Stimulated activated CD4-positive, alpha-beta T cell treated with anti-CD3 and anti-CD28 coated beads, TNF-alpha, amount 100 ng/mL, for 48 hours (primary cell): ENCODE data around the gene LRRK1.

Source experiments
- DNase-seq, 3 donors: peaks; one replicate each; pipeline ENCODE4 v3.0.0-alpha.2; 2020; ENCODE audit warnings: low read depth in 3 of 3

The LRRK1 gene

DNA sequence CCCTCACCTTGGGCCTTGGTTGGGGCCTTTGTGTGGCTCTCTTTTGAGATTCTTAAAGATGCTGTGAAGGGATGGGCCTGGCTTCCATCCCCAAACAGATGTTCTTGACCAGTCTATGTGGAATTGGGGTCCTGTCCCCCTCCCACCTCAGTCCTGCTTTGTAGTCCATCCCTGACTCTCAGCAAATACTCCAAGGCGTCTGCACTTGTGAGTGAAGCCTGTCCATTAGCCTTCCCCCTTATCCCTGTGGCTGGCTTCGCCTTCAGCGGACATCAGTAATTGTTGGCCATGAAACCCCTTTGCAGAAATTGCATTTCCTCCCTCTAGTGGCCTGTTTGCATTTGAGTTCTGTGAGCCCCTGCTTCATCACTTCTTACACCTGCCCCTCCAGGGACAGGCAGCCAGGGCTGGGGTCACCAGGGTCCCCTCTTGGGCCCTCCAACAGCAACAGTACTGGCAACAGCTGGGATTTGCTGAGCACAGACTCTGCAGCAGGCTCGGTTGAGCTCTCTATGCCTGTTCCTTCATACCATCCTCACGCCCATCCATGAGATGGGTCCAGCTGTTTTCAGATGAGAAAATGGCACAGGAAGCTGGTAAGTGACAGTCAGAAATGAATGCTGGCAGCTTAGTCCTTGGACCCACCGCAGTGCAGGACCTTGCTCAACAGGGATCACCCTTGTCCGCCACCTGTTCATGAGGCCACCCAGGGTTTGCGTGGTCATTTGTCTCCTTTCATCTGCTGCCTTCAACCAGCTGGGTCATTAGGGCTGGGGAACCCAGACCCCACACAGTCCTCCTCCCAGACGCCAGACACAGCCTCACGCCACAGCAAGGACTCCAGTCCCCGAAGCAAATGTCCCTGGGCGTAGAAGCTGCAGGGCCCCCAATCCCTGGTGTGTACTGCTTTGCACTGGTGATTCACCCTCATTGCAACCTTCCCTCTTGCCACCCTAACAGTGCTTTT is 8.9 kb upstream of the LRRK1 start:
- no peak for DNase-seq

DNA sequence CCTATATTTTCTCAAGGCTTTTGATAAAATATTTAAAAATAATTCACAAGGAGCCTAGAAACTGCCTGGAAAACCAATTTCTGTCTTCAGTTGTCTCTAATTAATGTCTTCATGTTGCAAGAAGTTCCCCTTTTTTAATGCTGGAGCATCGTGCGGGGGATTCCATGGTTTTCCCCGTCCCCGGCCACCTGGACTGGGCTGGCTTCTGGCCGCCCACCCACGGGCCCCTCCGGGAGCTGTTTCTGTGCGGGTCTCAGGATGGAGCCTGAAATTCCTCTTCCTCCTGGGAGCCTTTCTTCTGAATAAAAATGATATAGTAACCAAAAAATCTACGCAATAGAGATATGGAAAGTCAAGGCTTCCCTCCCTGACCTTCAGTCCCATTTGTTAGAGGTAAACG is 8.1 kb upstream of the LRRK1 start:
- no peak for DNase-seq

DNA sequence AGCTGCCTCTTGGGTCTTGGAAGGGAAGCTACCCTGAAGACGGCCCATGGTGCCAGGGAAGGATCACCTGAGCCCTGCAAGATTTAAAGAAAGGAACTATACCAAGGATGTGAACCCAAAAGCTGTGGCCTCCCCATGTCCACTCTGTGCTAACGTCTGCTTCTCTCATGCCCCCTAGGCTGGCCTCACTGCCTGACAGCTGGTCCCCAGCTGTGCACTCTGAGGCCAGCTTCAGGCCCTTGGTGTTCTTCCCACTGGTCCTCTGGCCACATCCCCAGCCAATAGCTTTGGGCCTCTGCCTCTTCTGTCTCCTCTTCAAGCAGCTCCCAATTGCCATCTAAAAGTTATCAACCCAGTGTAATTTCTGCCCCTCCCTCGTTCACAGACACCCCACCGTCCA is 5.2 kb upstream of the LRRK1 start:
- no peak for DNase-seq

DNA sequence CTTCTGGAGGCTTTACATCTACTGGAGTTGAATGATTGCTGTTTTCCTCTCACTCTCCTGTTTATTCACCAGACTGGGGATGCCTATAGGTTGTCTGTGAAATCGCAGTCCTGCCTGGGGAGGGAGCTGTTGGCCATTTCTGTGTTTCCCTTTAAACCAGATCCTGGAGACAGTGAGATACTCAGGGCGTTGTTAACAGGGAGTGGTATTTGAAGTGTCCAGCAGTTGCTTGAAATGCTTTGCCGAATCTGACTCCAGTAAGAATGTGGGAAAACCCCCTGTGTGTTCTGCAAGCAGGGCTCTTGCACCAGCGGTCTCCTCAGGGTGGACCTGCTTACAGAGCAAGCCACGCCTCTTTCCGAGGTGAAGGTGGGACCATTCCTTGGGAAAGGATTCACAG is 4.3 kb upstream of the LRRK1 start:
- no peak for DNase-seq

DNA sequence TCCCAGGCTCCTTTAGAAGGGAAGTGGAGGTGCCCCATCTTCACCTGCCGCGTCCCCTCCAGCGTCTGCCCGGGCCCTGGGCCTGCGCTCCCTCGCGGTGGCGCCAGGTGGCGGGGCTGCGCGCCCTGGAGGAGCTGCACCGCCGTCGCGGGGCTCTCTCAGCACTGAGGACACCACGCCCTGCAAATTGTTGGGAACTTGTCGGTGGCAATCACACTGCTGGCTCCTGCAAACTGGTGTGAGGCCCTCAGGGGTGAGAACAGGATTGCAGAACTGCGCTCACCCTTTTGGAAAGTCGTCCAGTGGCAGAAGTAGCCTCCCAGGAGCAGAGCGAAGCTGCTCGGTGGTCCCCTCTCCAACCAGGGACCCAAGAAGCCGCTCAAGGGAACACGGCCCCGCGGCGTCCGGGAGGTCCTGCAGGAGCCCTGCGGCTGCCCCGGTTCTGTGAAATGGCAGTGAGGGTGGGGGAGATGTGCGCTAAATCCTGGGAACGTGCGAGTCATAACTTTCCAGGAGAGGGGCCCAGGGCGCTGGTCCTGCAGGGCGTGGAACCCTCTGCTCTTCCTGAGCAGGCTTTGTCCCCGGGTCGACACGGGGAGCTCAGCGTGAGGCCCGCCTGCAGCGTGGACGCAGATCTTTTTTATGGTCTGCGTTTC is 995 bp upstream of the LRRK1 start:
- peak; percentile 53 to 70 (median 55) for DNase-seq

DNA sequence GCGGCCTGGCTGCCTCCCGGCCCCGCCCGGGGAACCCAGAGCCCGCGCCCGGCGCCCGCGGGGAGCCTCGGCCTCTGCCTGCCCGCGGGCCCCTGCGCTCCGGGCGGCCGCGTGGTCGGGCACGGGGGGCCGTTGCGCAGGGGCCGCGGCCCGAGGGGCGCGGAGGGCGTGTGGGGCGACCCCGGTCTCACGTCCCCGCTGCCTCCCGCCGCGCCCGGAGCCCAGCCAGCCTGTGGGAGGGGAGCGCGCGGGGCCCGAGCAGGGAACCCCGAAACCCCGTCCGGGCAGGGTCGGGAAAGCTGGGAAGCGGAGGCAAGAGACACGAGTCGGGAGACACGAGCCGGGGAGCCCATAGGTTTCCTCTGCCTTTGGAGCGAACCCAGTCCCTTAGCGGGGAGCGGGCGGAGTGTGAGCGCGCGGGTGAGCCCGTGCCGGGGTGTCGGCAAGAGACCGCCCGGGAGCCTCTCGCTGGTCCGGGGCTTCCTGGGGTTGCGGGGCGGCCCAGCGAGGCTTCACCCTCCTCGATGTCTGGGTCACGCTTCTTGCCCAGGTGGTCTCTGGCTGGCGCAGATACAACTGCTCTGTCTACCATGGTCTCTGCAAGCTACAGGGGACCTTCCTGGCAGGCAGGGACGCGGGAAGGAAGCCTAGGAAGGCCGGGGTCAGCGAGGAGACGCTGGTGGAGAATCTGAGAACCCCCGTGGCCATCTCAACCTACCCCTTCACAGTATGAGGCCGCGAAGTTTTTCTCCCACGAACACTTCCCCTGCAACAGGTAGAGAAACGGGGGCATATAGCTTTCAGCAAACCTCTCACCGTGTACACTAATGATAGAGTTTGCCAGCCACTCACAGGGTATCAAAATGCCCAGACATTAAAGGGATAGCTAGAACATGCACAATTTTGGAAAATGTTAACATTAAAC is 586 bp downstream of the LRRK1 start:
- peak in 1 of 3 donors; percentile 7 for DNase-seq

DNA sequence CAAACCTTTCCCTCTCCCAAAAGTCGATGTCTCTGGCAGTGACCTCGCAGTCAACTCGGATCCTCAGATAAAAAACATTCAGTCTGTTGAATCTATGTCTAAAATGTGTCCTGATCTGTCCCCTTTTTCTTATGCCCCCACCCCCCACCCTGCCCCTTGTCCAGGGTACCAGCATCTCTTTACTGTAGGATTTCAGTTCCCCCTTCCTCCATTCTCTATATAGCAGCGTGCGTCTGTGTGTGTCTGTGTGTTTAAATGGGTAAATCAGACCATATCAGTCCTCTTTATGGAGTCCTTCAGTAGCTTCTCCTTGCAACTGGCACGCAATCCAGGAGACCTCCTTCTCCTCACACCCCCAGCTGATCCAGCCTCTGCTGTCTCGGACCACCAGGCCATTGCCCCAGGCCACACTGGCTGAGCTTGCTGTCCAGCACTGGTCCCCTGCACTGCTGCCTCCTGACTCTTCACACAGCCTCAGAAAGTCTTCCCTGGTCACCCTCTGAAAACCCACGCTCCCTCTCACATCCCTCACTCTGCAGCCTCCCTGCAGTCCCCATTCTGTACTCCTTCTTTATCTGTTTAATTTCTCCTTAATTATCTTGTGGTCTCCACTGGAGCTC is 1.5 kb downstream of the LRRK1 start:
- no peak for DNase-seq

DNA sequence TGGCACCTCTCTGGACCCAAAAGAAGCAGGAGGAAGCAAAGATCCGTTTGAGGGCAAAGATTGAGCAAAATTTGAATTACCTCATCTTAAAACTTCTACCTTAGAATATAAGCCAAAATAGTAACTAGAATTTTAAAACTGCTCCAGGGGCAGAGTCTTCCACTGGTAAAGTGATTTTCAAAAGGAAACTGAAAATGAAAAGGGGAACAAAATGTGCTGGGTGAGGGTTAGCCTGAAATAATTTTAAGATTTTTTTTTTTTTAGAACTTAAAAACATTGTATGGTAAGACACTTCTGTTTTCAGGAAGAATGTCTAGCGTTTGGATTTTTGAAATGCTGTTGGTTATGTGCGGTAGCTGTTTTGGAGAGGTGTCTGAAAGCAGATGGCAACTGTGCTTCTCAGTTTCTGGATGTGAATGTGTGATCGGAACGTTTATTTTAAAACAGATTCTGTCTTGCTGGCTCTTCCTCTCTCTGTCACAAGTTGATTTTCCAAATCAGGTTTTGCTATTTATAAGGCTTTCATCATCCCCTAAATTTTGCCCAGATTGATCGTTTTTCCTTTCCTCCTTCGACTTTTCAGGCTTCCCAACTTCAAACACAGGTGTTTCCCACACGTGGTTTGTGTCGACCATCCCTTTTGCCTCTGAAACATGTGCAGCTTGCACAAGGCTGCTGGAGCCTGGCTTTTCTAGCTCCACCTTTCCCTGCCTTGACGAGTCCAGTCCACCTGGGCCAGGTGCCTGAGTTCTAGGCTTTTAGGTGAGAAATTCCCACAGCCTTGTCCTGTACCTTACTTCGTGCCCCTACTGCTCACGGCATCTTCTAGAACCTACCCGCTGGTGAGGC is 3.3 kb downstream of the LRRK1 start:
- no peak for DNase-seq

DNA sequence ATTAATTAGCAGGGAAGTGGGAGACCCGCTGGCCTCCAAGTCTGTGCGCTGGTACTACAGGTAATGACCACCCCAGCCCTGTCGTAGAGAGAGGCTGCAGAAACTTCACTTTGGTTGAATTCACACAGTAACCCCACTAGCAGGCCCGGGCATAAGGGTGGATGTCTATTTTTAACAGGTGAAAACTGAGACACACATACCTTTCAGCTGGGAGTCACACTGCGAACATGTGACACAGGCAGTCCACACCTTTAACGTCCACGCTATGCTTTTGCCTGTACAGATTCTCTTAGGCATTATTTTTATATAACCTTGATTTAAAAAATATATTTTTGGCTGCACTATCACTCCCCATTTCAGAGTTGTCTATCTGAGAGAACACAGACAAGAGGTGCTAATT is 3.9 kb downstream of the LRRK1 start:
- no peak for DNase-seq

DNA sequence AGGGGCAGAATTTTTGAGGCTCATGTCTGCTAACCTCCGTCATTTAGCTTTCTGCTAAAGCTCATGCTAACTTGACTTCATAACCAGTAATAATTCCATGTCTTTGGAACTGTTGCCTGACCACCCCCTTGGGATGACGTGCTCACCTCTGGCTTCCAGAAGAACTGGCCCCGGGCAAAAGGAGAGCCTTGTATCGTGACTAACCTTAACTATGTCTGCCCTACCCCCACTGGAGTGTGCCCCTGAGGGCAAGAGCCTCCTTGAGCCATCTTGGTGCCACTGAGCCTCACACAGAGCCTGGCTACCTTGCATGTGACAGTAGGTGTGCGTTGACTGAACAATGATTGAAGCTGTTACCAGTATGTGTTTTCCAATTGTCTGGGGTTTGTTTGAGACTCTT is 4.7 kb downstream of the LRRK1 start:
- DNase-seq: no peak

DNA sequence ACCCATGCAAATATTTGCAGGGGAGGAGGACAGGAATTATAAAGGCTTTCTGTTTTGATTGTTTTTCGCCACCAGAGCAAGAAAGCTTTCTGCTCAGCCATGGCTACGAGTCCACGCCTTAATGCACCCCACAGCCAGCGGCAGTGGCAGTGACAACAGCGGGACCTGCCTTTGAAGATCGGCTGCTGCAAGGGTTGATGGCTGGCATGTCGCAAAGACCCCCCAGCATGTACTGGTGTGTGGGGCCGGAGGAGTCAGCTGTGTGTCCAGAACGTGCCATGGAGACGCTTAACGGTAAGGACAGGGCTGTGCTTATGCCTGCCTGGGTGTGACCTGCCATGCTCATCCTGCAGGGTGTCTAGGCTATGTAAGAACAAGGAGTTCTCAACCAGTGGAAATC is 5.3 kb downstream of the LRRK1 start:
- DNase-seq: no peak

DNA sequence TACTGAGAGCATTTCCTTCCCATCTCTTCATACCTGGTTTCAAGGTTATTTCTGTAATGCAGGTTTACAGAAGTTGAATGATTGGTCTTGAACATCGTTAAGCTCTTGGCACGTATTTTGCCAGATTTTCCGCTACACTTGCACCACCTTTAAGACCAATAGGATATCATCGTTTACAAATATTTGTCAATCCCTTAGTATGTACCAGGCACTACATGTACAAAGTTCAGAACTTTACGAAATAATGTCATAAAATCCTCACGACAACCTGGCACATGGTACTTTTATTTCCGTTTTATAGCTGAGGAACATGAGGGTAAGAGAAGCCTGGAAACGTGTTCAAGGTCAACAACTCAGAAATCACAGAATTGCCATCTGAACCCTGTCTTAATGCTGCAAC is 6.3 kb downstream of the LRRK1 start:
- DNase-seq: no peak

DNA sequence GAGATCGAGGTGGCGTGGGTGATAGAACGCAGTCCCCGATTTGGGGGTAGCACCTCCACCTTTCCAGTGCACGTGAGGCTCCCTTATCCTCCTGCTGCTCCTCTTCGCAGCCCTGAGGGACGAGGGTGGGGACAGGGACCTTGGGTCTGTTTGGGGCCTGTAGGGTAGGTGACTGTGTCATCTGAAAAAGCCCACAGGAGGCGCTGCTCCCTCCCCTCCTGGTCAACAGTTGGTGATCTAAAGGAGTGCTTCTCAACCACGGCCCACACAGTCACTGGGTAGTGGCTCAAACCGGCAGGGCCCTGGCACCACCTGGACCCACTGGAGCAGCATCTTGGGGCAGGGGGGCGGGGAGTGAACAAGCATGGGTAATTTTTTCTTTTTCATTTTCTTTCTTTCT is 7.1 kb downstream of the LRRK1 start:
- DNase-seq: no peak

DNA sequence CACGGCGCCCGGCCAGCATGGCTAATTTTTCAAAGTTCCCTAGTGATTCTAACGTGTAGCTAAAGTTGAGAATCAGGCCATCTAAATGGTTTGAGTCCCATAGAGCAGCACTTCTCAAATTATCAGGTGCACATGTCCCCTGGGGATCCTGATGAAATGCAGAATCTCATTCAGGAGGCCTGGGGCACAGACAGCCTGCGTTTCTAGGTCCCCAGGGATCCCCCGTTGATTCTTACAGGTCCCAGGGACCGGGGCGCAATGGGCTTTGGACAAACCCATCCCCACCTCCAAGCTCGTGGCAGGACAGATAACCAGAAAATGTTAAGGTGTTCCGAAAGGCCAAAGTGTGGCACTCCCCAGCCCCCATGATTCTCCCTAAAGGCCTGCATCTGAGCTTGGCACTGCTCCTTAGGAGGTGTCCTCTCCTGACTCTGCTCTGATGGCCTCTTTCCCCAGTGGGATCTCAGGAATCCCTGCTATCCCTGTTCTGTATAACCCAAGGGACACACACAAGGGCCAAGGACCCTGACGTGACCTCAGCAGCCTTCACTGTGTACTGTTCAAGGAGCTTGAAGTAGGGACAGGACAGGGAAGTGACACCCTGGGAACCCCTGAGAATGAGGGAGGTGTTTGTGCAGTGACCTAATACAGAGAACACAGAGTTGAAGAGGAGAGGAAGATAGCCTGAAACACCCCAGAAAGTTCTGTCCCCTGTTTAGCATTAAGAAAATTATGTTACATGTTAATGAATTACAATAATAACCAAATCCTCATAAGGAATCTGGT is 8.0 kb downstream of the LRRK1 start:
- DNase-seq: no peak

DNA sequence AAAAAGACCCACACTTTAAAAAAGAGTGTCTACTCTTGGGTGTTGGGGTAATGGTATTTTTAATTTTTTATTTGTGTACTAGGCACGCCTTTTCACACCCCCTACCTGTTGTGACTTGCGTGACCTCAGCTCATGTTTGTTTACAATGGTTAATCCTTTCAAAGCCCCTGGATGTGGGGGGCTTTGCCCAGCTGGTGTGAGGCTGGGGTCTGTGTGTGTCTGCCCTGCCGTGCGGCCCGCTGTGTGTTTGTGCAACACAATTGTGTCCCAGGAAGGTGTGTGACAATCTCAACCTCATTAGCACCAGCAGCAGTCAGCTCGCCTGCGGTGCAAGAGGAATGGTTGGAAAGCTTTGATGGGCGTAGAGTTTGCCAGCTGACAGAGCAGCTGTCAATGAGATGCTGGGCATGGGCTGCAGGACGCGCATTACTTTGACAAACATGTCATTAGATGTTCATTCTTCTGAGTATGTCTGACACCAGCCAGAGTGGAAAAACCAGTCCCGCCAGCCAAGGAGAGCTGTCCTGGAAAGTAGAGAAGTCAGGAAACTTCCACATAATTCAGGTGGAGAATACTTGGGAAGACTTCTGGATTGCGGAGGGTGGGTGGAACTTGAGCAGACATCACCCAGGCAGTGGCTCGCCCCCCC is 9.6 kb downstream of the LRRK1 start:
- DNase-seq: no peak

DNA sequence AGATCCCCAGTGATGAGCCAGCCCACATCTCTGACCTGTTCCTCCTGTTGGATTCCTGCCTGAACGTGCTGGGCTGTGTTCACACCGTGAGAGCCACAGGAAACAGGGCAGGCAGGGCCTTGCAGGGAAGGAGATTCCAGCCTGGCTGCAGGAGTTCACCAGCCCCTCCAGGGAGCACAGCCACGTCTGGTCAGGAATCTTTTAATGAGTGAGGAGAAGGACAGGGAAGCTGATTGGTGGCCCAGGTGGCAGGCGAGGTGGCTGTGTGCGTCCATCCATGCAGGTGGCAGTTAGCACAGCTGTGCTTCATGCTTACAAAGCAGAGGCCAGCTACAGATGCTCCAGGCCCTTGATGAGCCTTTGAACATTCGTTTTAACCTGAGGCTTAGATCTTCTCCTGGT is 10.5 kb downstream of the LRRK1 start:
- DNase-seq: no peak

DNA sequence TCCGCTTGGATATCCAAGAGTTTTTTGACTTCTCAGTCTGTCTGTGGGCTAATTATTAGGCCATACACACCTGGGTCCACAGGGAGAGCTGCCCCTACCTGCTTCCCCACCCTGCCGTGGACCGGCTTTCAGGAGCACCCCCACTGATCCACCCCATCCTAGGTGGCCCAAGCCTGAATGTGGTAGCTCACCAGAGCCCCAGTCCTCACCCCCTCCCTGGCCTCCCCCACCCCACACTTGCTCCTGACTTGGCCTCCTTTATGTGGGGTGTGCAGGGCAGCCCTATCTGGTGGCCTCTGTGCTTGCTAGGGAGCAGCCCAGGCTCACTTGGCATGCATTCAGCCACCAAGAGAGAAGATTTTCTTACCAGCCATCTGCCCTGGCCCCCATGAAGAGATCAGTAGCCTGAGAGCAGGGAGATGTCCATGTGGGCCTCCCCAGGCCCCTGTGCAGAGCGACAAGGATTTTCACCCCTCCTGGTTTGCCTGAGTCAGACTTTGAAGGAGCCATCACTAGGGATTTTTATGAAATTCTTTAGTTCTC is 11.2 kb downstream of the LRRK1 start:
- no peak for DNase-seq

DNA sequence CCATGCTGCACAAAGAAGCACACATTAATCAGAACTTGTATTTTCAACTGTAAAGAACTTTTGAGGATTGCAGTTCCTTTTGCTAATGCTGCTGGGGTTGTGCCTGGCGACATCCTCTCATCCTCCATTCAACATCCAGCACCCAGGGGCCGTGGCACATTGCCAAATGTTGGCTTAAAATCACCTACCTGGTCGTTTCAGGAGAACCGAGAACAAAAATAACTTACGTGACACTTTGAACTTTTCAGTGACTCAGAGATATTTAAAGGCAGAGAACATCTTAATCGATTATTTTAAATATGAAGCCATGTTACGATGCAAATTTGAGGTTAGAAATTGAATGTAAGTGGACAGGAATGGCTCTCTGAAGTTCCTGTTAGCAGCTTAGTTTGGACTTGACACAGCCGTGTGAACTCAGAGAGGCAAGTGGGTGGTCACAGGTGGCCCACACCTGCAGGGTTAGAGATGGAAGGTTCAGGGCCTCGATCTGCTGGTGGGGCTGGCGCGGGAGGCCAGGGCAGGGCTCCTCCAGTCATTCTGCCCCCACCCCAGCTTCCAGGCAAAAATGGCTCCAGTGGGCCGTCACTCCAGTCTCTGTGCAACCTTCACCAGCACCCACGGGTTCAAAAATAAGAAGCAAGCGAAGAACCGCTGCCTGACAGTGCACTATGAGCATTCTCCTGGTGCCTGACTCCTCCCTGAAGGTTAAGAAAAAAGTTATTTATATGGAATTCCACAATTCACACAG is 12.2 kb downstream of the LRRK1 start:
- DNase-seq: no peak
